ENCODE results near the gene MRPL14.
A peak's percentile ranks its signal among the peaks of the same experiment; 100 is the strongest.

The MRPL14 gene

GRCh38 chr6:44078827-44079671, 48.2 kb downstream of the MRPL14 start:
- peaks cover 54% of the 10 kb centered on the region for H3K4me1 ChIP-seq

GRCh38 chr6:44078219-44078826, 48.9 kb downstream of the MRPL14 start:
- DNase-seq, result no peak
- H3K36me3 ChIP-seq, result no peaks in the 10 kb centered on the region
- no peak overlapping the region for H3K4me3 ChIP-seq (ENCODE audit: low read depth, low read length)
- no peaks in the 10 kb centered on the region for H3K9me3 ChIP-seq
- H3K4me1 ChIP-seq, result peaks cover 57% of the 10 kb centered on the region
- no peaks in the 10 kb centered on the region for H3K27me3 ChIP-seq
- no peak for TF ChIP-seq CTCF (IDR thresholded peaks at IDR 0.05; ENCODE audit: low read depth, low read length)

More at GRCh38 chr6:44078827-44079671, 48.2 kb downstream of the MRPL14 start:
- DNase-seq, result peak; percentile 77
- TF ChIP-seq CTCF (IDR thresholded peaks at IDR 0.05; ENCODE audit: low read depth, low read length), result peak; percentile 96
- no peaks in the 10 kb centered on the region for H3K9me3 ChIP-seq
- H3K4me3 ChIP-seq (ENCODE audit: low read depth, low read length), result no peak overlapping the region
- H3K36me3 ChIP-seq, result no peaks in the 10 kb centered on the region
- H3K27me3 ChIP-seq, result no peaks in the 10 kb centered on the region

- H3K4me1 ChIP-seq, result peaks cover 56% of the 10 kb centered on the region
- no peaks in the 10 kb centered on the region for H3K9me3 ChIP-seq
- H3K4me3 ChIP-seq (ENCODE audit: low read depth, low read length), result no peak overlapping the region
- H3K36me3 ChIP-seq, result no peaks in the 10 kb centered on the region
- no peaks in the 10 kb centered on the region for H3K27me3 ChIP-seq
- TF ChIP-seq CTCF (IDR thresholded peaks at IDR 0.05; ENCODE audit: low read depth, low read length), result no peak
- no peak for DNase-seq
Measured at GRCh38 chr6:44077214-44077946, 49.9 kb downstream of the MRPL14 start.

- no peak for TF ChIP-seq CTCF (IDR thresholded peaks at IDR 0.05; ENCODE audit: low read depth, low read length)
- peaks cover 51% of the 10 kb centered on the region for H3K4me1 ChIP-seq
- H3K9me3 ChIP-seq, result no peaks in the 10 kb centered on the region
- peak; percentile 79 for DNase-seq
- no peaks in the 10 kb centered on the region for H3K36me3 ChIP-seq
- H3K4me3 ChIP-seq (ENCODE audit: low read depth, low read length), result peak overlapping the region; percentile 40
- no peaks in the 10 kb centered on the region for H3K27me3 ChIP-seq
Measured at GRCh38 chr6:44076356-44077213, 50.7 kb downstream of the MRPL14 start.

GRCh38 chr6:44075647-44076355, 51.5 kb downstream of the MRPL14 start:
- H3K4me1 ChIP-seq, result peaks cover 48% of the 10 kb centered on the region
- no peak for DNase-seq
- TF ChIP-seq CTCF (IDR thresholded peaks at IDR 0.05; ENCODE audit: low read depth, low read length), result no peak
- H3K9me3 ChIP-seq, result no peaks in the 10 kb centered on the region
- no peaks in the 10 kb centered on the region for H3K36me3 ChIP-seq
- no peak overlapping the region for H3K4me3 ChIP-seq (ENCODE audit: low read depth, low read length)
- no peaks in the 10 kb centered on the region for H3K27me3 ChIP-seq

Data from BE2C (cell line).